Upper lobe of left lung (tissue), 6 donors: ENCODE results near the gene SUMF1. TPM values are rescaled to one million over a fixed set of nuclear protein-coding genes. Genes with fewer than 3 reads are reported as not detected.

Experiments used
- ATAC-seq, 2 donors: fragments of 200-7000 bp; cut with Tn5 transposase; one replicate each; pipeline ENCODE4 v1.9.1; 2022; ENCODE audit warnings: mild to moderate bottlenecking in 2 of 2, moderate library complexity in 2 of 2; ENCODE audit not compliant: low FRiP score in 2 of 2
- DNase-seq, 2 donors: peaks; one replicate each; pipeline ENCODE4 v3.0.0-alpha.2; 2019 to 2020
- H3K27ac ChIP-seq, 4 donors: fragments of 200-600 bp; sonication (generic); one replicate each; pipeline ENCODE4 v1.5.1; 2016 to 2019
- H3K27me3 ChIP-seq, 4 donors: fragments of 200-600 bp; sonication (generic); one replicate each; pipeline ENCODE4 v1.5.1; 2017 to 2019
- H3K36me3 ChIP-seq, 4 donors: fragments of 200-600 bp; sonication (generic); one replicate each; pipeline ENCODE4 v1.5.1; 2016 to 2019
- H3K4me1 ChIP-seq, 4 donors: fragments of 200-600 bp; sonication (generic); one replicate each; pipeline ENCODE4 v1.5.1; 2018 to 2019
- H3K4me3 ChIP-seq, 4 donors: fragments of 200-600 bp; sonication (generic); one replicate each; pipeline ENCODE4 v1.5.1; 2017 to 2019; ENCODE audit warnings: mild to moderate bottlenecking in 2 of 4, moderate library complexity in 1 of 4
- H3K9me3 ChIP-seq, 4 donors: fragments of 200-600 bp; sonication (generic); one replicate each; pipeline ENCODE4 v1.5.1; 2018 to 2019
- EP300 ChIP-seq, 4 donors: sonication (generic); formaldehyde crosslinking; IDR thresholded peaks; one replicate each; pipeline ENCODE4 v1.5.1; 2017; ENCODE audit warnings: antibody characterized with exemption in 4 of 4, control low read depth in 2 of 4
- POLR2A ChIP-seq, 4 donors: fragments of 450-650 bp; IDR thresholded peaks; one replicate each; pipeline ENCODE4 v1.5.1; 2016 to 2017; ENCODE audit warnings: antibody characterized with exemption in 4 of 4, mild to moderate bottlenecking in 2 of 4
- POLR2AphosphoS5 ChIP-seq, 2 donors: sonication (generic); formaldehyde crosslinking; IDR thresholded peaks; one replicate each; pipeline ENCODE4 v1.5.1; 2017; ENCODE audit warnings: antibody characterized with exemption in 2 of 2
- WGBS, 2 donors: methylation state at CpG; one replicate each; pipeline ENCODE4 v1.1.5; 2017 to 2018; 5-methylcytosine and 5-hydroxymethylcytosine counted together
- total RNA-seq, 6 donors: library from RNA; depleted of rRNA in 4 of 6; stranded (reverse); fragments of >200 nt in 4 of 6; gene quantifications; one replicate each; pipeline versions ENCODE4 v1.1.0 to v1.2.1, GENCODE V29; 2016 to 2021
- TF ChIP-seq, protein P1 (sequence below), 6 experiments: fragments of 450-650 bp in 4 of 6; fragments of 200-600 bp in 2 of 6; sonication (generic) in 2 of 6; IDR thresholded peaks; one replicate each; pipeline ENCODE4 v1.5.1; 2016 to 2019; ENCODE audit warnings: antibody characterized with exemption in 6 of 6
- donor health status: DM: no; HTN: no; CAD: no; lungs with moderate emphysema.
- donor health status: DM: no; HTN: yes; CAD: no; lungs with severe emphysema.

The SUMF1 gene
- total RNA-seq, 6 donors from 2014 or later, result 34.5 to 63.0 (median 54.0) TPM

DNA sequence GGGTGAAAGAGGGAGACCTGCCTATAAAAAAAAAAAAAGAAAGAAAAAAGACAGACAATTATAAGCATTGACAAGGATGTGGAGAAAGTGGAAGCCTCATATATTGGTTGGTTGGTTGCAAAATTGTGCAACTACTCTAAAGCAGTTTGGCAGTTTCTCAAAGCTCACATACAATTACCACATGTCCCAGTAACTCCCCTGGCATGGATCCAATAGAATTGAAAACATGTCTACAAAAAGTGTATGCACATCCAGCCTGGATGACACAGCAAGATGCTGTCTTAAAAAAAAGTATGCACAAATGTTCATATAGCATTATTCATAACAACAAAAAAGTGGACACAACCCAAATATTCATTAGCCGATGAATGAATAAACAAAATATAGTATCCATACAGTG is 144.4 kb downstream of the SUMF1 start:
- Histone ChIP-seq H3K4me1 (peaks cover 6 to 17% (median 8%) of the 10 kb centered on the region in 4 donors), H3K36me3 (no peaks in the 10 kb centered on the region)
- peak in 1 of 2 donors; percentile 53 for ATAC-seq

DNA sequence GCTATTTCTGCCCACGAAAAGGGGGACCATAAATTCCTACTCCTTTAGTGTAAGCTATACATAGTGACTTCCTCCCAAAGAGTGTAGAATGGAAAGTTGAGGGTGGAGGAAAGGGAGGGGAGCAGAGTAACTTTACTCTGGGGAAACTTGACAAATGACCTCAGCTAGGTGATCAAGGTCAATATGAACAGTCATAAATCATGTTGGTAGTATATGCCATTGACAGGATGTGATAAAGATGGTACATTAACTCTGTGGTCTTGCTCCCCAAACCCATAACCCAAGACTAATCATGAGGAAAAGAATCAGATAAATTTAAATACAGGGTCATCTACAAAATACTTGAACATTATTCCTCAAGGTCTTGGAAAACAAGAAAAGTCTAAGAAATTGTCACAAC is 145.3 kb downstream of the SUMF1 start:
- no peak overlapping the region for H3K4me3 ChIP-seq
- ATAC-seq (no peak), DNase-seq (no peak)
- peaks cover 0 to 7% (median 3%) of the 10 kb centered on the region in 4 donors for H3K36me3 ChIP-seq
- no peak overlapping the region for H3K27ac ChIP-seq
- H3K9me3 ChIP-seq, result no peaks in the 10 kb centered on the region
- no peaks in the 10 kb centered on the region for H3K27me3 ChIP-seq
- peaks cover 6 to 17% (median 8%) of the 10 kb centered on the region in 4 donors for H3K4me1 ChIP-seq
- WGBS, 2 donors, result 70 to 71% methylated on average over 1 of the region's 1 CpG
- TF ChIP-seq, protein P1, sequence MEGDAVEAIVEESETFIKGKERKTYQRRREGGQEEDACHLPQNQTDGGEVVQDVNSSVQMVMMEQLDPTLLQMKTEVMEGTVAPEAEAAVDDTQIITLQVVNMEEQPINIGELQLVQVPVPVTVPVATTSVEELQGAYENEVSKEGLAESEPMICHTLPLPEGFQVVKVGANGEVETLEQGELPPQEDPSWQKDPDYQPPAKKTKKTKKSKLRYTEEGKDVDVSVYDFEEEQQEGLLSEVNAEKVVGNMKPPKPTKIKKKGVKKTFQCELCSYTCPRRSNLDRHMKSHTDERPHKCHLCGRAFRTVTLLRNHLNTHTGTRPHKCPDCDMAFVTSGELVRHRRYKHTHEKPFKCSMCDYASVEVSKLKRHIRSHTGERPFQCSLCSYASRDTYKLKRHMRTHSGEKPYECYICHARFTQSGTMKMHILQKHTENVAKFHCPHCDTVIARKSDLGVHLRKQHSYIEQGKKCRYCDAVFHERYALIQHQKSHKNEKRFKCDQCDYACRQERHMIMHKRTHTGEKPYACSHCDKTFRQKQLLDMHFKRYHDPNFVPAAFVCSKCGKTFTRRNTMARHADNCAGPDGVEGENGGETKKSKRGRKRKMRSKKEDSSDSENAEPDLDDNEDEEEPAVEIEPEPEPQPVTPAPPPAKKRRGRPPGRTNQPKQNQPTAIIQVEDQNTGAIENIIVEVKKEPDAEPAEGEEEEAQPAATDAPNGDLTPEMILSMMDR (IDR thresholded peaks at IDR 0.05), result no peak
- TF ChIP-seq POLR2AphosphoS5 (IDR thresholded peaks at IDR 0.05) (no peak), POLR2A (IDR thresholded peaks at IDR 0.05) (no peak)

More for the DNA sequence above, 144.4 kb downstream of the SUMF1 start:
- H3K27ac ChIP-seq, result no peak overlapping the region
- H3K27me3 ChIP-seq, result no peaks in the 10 kb centered on the region
- H3K4me3 ChIP-seq, result no peak overlapping the region
- H3K9me3 ChIP-seq, result no peaks in the 10 kb centered on the region
- WGBS, 2 donors, result 79 to 90% methylated on average over 1 of the region's 1 CpG
- no peak for DNase-seq
- TF ChIP-seq POLR2AphosphoS5 (IDR thresholded peaks at IDR 0.05), result no peak
- TF ChIP-seq, protein P1 (IDR thresholded peaks at IDR 0.05), result no peak
- TF ChIP-seq POLR2A (IDR thresholded peaks at IDR 0.05), result no peak
- TF ChIP-seq EP300 (IDR thresholded peaks at IDR 0.05), result no peak

DNA sequence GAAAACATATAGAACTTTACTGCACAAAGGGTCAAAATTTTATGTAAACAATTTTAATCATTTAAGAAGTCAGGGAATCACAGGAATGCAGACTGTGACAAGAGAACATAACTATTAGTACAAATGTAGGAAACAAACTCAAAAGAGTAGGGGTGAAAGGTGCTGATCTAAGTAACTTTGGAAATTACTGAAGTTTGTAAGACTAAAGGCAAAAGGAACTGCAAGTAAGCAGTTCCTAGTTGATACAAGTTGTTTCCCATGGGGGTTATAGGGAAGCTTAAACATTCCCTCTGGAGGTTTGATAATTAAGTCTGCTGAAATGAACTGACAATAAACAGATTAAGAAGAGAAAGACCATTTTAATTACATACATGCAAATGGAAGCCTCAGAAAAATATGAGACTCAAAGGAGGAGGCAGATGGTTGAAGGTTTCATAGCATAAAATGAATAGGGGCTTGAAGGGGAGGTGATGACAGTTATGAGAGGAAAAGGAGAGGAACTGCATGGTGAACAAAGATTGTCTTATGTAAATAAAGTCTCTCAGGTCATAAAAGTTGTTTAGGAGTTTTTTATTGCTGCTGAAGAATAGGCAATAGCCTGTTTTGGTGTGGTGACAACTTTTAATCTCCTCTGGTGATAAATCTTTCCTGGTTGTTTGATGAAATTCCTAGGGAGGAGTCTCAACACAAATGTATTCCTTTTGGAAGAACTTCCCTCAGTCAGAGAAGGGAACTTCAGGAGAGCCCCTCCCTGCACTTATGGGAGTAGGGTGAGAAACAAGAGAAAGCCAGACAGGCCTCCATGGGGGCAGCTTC is 146.8 kb downstream of the SUMF1 start:
- TF ChIP-seq POLR2AphosphoS5 (IDR thresholded peaks at IDR 0.05), result no peak
- no peak for TF ChIP-seq POLR2A (IDR thresholded peaks at IDR 0.05)
- TF ChIP-seq, protein P1 (IDR thresholded peaks at IDR 0.05), result no peak
- no peak for TF ChIP-seq EP300 (IDR thresholded peaks at IDR 0.05)
- no peak for ATAC-seq
- Histone ChIP-seq H3K27me3 (no peaks in the 10 kb centered on the region), H3K9me3 (no peaks in the 10 kb centered on the region), H3K4me3 (no peak overlapping the region), H3K27ac (no peak overlapping the region), H3K36me3 (peaks cover 0 to 17% (median 6%) of the 10 kb centered on the region in 4 donors), H3K4me1 (peaks cover 6 to 17% (median 8%) of the 10 kb centered on the region in 4 donors)
- no peak for DNase-seq

DNA sequence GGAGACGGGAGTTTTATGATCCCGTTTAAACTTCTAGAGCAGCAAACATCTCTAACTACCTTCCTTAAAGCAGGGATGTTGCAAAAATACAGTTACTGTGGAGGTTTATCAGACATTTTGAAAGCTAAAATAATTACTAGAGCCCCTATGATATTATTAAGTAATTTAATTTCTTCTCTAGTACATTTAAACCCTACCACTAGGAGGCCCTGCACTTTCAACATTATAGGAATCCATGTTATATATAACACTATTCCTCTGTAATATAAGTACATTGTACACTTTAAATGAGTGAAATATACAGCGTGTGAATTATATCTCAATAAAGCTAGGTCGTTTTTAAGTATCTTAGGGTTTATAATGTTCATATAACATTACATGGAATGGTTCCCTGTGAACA is 152.4 kb downstream of the SUMF1 start:
- Histone ChIP-seq H3K36me3 (peaks cover 0 to 25% (median 8%) of the 10 kb centered on the region in 4 donors), H3K9me3 (no peaks in the 10 kb centered on the region), H3K27me3 (no peaks in the 10 kb centered on the region), H3K4me1 (peaks cover 0 to 9% (median 1%) of the 10 kb centered on the region in 4 donors), H3K4me3 (no peak overlapping the region), H3K27ac (no peak overlapping the region)
- DNase-seq, result no peak
- TF ChIP-seq, protein P1 (IDR thresholded peaks at IDR 0.05), result no peak
- TF ChIP-seq POLR2A (IDR thresholded peaks at IDR 0.05) (no peak), EP300 (IDR thresholded peaks at IDR 0.05) (no peak), POLR2AphosphoS5 (IDR thresholded peaks at IDR 0.05) (no peak)
- no peak for ATAC-seq
- 82 to 85% methylated on average over 4 of the region's 4 CpGs for WGBS, 2 donors
